GM21723 (cell line): ENCODE data around the gene TEC.
"Not testable (repeated sequence)": the region's sequence is repeated elsewhere in the genome, so short reads cannot be mapped to it uniquely, and the experiment has no call there.

Experiments
- ATAC-seq: cut with Tn5 transposase; IDR thresholded peaks from one replicate; pipeline ENCODE4 v1.9.1; 2021; ENCODE audit warnings: mild to moderate bottlenecking, moderate library complexity; ENCODE audit not compliant: unreplicated experiment

TEC gene

DNA sequence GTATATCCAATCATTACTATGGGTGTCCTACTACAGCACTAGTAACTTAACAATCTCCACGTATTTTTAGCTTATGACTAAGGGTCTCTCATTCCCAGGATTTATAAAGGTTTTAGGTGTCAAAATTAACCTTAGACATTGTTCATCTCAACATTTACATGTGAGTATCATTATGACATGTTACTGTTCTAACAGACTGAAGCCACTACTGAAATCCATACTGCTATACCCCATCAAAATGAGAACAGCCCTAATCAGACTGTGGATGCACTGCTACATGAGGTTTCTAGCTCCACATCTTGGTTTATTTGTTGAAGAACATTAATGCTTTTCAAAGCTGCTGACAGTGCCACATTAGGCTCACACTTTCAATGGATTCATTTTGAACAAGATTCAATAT, 100.0 kb downstream of the TEC start:
- no peak for ATAC-seq

DNA sequence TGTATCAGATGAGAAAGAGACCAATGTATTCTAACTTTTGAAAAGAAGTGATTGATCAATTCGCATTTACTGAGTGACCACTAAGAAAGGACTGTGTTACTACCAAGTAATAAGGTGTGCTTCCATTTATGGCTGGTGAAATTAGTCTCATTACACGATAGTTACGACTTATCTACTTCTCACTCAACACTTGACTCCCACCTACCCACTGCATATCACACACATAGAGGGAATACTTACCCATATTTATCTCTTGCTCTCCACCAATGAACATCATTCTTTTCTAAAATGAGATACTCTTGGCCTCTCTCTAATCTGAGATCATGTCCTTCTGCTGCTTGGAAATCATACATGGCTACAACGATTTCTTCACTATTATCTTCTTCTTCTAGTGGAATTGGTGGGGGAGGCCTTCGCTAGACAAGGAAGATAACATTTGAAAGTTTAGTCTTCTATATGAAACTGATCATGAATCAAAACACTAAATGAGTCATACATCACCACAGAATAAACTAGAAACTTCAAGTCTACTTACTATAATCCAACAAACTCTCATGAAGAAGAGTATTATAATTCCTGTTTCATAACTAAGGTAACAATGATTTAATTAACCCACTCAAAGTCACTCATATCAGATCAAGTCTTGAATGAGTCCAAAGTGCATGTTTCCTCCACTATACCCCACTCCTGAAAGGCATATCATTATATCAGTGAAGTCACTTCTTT, 101.9 kb downstream of the TEC start:
- no peak for ATAC-seq

DNA sequence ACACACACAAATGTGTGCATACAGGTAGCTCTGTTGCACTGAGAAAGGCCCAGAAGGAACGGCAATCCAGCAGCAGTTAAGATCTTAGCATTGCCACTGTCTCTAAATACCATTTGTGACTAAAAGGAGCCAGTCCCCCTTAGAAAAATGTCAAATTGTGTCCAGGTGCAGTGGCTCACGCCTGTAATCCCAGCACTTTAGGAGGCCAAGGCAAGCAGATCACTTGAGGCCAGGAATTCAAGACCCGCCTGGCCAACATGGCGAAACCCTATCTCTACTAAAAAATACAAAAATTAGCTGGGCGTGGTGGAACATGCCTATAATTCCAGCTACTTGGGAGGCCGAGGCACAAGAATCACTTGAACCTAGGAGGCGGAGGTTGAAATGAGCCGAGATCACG, 105.1 kb downstream of the TEC start:
- not testable (repeated sequence) for ATAC-seq

DNA sequence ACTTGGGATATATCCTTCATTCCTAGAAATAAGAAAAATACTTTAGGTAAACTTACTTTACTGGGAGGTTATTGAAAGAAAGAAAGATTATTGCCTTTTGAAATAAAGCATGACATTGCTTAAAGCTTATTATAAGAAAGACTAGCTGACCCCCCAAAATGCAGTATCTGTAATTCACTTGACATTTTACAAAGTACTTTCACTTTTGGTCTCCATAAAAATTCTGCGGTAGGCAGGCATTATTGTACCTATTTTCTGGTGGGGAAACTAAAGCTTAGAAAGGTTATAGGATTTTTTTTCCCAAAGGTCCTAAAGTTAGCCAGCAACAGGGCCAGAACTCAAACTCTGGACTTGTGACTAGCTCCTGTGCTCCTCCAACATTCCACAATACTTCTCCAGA, 105.9 kb downstream of the TEC start:
- ATAC-seq = no peak

DNA sequence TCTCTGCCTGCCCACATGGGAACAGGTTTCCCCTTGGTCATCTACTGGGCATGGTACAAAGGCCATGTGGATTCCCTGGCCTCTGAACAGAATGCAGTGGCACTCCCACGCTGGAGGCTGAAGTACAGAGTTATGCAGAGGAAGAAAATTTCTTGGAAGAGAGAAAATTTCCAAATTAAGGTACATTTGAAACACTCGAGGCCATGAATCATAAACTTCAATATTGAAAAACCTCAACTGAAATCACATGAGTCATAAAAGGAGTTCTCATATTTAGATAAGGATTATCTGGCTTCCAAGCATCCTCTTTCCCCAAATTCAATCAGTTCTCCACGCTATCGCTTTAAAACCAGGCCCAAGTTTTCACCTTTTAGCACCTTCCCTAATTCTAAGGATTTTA, 107.5 kb downstream of the TEC start:
- ATAC-seq = no peak

DNA sequence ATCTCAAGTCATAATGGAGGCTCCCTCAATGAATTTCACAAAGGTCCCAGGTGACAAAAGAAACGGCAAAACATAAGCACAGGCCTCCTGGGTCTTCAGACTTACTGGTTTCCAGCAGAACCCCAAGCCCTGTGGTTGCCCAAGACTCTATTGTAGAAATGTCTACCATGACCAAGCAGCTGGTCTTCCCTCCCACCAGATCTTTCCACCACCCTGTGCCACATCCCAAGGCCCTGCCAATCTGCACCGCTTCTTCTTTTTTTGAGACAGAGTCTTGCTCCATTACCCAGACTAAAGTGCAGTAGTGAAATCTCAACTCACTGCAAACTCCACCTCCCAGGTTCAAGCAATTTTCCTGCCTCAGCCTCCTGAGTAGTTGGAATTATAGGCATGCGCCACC, 112.4 kb downstream of the TEC start:
- no peak for ATAC-seq

DNA sequence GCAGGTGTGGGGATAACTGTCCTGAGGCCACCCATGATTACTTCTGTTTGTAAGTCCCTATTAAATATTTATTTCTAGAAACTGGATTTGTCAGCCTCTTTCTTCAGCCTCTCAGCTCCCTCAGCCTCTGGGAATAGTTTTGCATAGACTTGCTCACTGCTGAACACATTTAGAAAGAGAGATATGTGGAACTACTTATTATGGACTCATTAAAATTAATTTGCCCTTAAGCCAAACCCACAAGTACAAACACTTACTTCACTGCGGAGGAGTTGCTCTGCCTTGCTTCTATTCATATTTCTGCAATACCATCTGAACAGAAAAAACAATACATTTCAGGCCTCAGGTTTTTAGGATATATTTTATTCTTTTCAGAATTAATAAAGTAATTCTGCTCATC, 113.2 kb downstream of the TEC start:
- ATAC-seq = no peak

DNA sequence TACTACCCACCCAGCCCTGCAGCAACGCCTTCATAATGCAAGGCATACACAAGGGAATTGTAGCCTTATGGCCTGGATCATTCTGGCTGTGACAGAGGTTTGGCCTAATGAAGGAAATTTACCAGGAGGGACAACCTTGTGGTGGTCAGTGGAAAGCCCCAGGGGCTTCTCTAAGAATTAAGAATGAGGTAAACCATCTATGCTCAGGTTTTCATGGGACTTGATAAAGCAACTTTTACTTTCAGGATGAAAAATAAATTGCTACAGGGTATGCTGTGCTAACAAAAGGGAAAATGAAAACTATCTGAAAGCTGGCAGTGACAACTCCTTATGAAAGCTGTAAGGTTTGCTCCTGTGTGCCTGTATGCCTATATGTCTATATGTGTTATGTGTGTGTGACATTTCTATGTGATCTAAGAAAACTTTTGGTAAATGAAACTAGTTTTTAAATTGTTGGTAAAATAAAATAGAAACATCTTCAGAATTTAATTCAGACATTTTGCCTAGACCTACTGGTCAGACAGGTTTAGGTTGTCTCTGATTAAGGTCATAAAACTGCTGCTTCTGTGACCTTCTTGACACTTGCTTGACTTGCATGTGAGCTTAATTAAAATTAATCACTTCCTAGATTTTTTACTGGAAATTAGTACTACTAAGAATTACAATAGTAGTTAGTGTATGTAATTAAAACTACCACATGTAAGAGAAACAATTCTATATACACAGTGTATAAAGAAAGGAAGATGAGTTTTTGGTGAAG, 115.7 kb downstream of the TEC start:
- peak; percentile 69 for ATAC-seq

DNA sequence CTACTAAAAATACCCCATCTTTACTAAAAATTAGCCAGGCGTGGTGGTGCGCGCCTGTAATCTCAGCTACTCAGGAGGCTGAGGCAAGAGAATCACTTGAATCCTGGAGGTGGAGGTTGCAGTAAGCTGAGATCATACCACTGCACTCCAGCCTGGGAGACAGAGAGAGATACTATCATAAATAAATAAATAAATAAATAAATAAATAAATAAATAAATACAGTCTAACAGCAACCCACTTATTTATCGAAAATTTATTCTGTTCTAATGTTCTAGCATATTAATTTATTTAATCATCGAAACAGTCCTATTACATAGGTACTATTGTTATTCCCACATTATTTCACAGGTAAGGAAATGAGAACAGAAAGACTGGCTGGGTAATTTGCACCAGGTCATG, 117.4 kb downstream of the TEC start:
- no peak for ATAC-seq

DNA sequence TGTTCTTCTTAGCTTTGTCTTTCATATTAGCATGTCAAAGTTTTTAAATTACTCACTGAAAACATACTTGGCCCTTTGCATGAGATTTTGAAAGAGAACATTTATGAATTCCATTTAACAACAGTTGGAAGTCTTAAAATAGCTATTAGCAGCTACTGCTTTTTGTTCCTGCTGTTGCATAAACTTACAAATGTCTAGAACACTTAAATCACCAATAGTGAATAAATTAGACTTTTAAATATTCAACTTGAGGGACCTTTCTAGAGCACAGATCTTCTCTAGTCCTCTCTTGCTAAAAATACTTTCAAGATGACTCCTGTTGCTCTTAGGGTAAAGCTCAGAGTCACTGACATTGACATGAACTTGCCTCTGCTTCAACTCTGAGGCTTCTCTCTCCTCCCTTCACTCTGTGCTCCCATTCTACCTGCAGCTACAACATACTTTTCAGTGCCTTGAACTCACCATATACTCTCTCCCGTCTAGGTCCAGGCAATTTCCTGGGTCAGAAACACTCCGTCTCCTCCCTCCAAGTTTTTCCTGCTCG, 119.7 kb downstream of the TEC start:
- ATAC-seq = no peak

DNA sequence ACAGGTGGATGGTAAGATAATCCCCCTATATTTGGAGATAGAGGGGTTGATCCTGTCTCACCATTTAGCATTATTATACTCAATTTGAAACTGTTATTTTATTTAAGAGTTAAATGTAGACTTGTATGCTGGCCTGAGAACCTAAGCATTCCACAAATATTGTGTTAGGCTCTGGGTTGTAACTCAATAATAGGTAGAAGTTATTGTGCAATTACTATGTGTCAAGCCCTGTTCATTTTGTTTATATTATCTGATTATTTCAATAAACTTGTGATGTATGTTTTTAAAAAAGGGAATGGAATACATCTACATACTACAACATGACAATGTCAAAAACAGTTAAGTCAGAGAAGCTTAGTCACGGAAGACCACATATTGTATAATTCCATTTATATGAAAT, 122.0 kb downstream of the TEC start:
- no peak for ATAC-seq

DNA sequence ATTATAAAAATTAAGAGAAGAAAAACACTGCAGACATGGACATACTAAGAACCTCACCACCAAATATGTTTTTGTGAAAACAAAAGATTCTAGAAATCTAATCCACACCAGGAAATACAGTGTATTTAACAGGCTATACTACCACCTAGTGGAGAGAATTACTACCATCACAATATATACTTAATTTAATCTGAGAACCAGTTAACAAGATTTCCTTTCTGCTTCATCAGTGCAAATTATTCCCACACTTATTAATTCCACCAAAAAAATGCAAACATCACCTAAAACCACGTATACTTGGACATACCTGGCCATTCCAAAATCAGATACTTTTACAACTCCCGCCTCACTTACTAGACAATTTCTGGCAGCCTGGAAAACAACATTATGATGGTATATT, 128.6 kb downstream of the TEC start:
- peak; percentile 35 for ATAC-seq

DNA sequence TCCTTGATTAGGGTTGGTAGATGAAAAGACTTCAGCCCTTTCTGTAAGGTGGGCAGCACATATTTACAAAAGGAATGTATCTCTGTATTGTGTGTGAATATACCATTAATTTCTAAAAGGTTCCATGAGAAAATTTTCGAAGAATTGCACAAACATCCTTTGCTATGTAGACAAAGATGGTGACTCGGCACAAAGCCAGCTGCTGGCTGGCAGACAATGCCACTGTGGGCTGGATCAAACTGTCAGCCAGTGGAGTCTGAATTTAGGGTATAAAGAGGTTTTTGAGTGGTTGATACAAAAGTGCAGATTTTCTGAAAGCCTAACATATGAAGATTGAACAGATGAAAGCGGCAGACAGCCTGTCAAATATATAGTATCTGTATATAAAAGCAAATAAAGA, 129.9 kb downstream of the TEC start:
- ATAC-seq = no peak

DNA sequence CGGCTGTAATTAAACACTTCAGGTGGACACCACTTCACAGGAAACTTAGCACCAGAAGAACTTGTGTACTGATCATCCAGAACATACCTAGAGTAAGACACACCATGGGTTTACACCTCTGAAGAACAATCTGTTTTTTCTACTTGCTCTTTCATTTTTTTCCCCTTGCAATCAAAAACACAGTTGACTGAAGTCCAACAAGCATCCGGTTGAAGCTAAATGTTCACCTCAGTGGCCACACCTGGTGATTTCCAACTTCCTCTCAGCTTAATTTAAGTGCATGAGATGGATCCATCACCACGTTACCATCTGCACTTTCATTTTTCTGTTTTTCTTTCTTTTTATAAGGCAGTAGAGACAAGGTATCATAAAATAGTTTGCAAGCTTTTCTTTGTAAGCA, 130.7 kb downstream of the TEC start:
- peak; percentile 83 for ATAC-seq

DNA sequence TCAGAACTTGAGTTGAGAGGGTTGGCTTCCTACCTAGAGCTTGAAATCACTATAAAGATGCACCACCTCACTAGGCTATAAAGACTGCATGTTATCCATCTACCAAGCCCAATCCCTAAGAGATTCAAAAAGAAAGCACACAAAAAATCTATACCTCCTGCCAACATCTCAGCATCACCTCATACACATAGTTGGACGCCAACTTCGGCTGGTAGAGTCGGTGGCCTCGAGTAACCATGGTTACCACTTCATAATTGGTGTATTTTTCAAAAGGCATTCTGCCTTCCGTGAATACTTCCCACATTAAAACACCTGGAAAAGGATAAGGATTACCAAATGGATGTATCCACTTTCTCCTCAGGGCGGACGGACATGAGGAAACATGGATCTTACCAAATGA, 131.1 kb downstream of the TEC start:
- ATAC-seq = no peak

DNA sequence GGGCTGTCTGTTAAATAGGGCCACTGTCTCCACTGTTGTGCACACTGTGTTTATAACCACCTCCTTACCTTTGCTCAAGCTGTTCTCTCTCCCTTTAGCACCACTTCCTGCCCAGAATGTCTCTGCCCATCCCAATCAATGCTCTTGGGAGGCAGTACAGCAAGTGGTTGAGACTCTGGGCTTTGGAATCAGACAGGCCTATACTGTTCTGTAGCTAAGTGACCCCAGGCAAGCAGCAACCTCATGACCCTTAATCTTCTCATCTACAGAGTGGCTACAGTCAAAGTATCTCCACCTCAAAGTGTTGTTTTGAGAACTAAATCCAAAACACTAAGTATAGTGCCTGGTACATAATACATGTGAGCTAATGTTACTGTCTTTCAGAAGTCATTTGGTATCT, 131.8 kb downstream of the TEC start:
- ATAC-seq = no peak

DNA sequence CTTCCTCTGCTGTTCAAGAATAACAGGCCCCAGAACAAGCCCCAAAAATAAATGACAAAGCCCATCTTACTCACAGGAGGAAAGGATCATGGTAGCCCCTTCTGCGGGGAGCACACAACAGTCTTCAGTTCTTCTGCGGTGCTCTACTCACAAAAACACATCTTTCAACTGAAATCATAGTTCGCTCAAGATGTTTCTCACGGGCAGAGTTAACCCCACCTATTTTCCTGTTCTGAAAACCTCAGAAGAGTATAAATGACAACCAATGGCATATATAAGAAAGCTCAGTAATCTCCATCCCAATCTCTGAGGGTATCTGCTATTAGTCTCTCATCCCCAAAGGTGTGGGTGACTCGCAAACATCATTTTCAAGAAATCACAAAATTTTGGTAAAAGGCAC, 135.6 kb downstream of the TEC start, which contains the start of gene TXK:
Gene TXK, minus strand, starts transcription at position 170 of the 400 bp plus-strand sequence. Its CDS starts 80 bp downstream, at position 90.
- ATAC-seq = no peak

DNA sequence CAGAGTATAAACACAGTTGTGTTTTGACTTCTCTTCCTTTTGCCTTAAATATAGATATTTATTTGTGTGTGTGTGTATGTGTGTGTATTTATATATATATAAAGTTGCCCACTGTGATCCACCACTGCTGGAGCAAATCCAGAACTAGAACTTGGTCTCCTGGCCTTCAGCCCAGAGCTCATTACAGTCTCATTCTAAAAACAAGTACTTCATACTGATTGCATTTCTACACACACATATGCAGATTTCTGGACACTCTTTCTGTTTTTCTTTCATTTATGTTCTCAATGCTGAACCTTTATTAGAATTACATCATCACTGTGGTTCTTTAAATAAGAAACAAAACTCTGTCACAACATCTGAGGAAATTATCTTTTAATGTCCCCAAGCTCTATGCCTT, 136.0 kb downstream of the TEC start:
- ATAC-seq = no peak

DNA sequence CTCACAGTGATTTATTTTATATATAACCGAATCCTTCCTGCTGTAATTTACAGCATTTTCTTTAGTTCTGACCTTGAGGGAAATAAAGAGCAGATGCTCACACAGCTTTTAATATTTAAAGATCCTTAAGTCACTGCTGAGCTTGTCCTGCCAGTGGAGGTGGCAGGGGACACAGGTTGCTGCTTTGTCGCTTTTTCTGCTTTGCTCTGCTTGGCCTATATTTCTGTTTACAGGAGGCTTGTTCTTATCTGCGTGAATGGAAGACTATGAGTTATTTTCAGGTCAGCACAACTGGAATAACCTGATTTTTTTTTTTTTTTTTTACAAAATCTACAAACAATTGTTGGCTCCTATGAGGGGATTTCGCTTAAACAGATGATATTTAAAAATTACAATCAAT, 137.9 kb downstream of the TEC start:
- no peak for ATAC-seq

DNA sequence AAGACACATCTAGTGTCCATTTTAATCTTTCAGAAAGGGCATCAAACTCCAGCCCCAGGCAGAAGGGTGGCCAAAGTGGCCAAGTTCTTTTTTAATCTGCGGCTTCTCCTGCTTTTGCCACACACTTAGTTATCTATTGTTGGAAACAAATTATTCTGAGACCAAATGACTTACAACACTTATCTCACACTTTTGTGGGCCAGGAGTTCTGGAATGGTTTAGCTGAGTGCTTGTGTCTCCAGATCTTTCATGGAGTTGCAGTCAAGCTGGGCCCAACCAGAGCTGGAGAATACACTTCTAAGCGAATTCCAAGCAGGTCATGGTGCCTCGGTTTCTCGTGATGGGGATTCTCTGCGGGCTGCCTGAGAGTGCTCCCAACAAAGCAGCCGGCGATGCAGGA, 139.5 kb downstream of the TEC start:
- ATAC-seq = no peak

DNA sequence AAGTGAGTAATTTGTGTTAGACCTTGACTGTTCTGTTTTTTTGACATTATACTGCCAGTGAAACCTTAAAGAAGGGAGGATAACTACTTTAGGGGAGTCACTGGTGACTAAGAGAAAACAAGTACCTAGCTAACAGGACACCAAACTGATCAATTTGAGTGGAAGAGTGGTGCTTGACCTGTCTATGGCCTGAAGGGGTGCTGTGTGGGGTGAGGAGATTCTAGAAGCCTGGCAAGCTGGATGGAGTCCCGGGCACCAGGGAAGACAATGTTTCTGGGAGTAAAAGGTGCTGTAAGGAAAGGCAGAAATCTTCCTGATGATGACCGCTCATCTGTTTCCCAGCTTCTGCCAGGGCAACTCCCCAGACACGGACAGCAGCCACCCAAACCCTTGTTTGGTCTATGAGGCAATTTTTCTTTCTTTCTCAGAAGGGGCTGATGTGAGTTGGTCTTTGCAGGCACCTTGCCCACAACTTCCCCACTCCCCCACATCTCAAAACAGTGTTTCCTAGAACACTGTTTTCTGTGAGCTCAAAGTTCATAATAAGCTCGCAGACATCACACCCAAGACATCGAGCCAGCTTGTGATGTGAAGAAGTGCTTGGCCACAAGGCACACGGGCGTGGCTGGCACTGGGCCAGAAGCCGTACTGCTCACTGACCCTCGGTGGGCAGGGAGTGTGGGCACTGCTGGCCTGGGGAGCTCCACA, 140.2 kb downstream of the TEC start:
- peak; percentile 34 for ATAC-seq
